K562 treated with DMSO at 1 percent for 12 hours (cell line): ENCODE data around the gene HSD17B4. TPM values are rescaled to one million over a fixed set of nuclear protein-coding genes. Genes with fewer than 3 reads are reported as not detected.

Experiments
- total RNA-seq: library from RNA; unstranded; fragments of 300-600 nt; gene quantifications from 2 replicates; pipeline ENCODE4 v1.2.3, GENCODE V29; 2022; ENCODE audit not compliant: insufficient read depth

HSD17B4 gene
- total RNA-seq, result 83.8 and 104 TPM in 2 replicates

GRCh38 chr5:119452373-119453039 lies at the start of gene HSD17B4:
Gene HSD17B4 (plus strand): TSS chr5:119452497. CDS start chr5:119452576, 79 bp downstream.

Other genes with a start within 250 kb of the HSD17B4 start
- 21.3 and 65.1 TPM in 2 replicates for gene TNFAIP8, start 96.5 kb upstream of the HSD17B4 start, total RNA-seq
- gene FAM170A, start 177.1 kb downstream of the HSD17B4 start, total RNA-seq, result not detected in 2 replicates